GM12874 (cell line): ENCODE data around the gene NEGR1.

Experiments
- TF ChIP-seq, protein P1 (sequence below): IDR thresholded peaks from 2 replicates; pipeline ENCODE4 v1.5.1; 2011; ENCODE audit warnings: low read depth, mild to moderate bottlenecking, control low read depth, low read length, moderate library complexity; ENCODE audit not compliant: insufficient read depth

The NEGR1 gene

DNA sequence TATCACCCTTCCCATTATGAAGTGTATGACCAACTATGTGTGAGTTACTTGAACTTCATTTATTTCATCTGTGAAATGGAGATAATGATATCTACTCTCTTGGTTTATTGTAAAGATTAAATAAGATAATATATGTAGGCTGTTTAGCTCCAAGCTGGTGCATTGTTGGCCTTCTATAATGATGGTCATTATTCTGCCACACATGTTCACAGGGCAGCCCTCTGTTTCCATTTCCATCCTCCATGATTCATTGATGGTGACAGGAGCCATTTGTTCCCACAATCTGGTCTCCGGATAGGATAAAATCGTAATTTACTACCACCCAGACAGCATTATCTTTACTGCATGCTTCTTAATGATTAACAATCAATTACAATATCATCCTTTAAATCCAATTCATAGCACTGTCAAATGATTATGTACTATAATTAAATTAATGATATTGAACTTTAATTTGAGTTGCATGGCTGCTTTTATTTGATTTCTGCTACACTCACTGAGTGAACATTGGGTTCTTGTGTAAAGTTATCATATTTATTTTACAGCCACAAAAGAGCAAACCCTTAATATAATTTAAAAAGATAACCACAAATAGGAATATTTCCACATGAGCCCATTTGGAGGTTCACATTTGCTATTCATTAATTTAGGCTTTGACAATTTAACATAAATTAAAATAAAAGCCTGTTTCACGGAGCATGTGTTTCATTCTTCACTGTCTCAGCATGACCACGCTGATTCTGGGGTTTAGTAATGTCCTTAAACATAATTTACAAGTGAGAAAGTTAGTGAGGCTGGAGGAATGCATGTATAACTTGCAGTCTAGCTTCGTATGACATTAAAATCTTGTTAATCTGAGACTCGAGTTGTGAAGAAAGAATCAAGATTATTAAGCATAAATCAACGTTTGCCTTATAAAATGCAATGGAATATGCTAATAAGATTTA is 605.1 kb downstream of the NEGR1 start:
- TF ChIP-seq, protein P1, sequence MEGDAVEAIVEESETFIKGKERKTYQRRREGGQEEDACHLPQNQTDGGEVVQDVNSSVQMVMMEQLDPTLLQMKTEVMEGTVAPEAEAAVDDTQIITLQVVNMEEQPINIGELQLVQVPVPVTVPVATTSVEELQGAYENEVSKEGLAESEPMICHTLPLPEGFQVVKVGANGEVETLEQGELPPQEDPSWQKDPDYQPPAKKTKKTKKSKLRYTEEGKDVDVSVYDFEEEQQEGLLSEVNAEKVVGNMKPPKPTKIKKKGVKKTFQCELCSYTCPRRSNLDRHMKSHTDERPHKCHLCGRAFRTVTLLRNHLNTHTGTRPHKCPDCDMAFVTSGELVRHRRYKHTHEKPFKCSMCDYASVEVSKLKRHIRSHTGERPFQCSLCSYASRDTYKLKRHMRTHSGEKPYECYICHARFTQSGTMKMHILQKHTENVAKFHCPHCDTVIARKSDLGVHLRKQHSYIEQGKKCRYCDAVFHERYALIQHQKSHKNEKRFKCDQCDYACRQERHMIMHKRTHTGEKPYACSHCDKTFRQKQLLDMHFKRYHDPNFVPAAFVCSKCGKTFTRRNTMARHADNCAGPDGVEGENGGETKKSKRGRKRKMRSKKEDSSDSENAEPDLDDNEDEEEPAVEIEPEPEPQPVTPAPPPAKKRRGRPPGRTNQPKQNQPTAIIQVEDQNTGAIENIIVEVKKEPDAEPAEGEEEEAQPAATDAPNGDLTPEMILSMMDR, result no peak

DNA sequence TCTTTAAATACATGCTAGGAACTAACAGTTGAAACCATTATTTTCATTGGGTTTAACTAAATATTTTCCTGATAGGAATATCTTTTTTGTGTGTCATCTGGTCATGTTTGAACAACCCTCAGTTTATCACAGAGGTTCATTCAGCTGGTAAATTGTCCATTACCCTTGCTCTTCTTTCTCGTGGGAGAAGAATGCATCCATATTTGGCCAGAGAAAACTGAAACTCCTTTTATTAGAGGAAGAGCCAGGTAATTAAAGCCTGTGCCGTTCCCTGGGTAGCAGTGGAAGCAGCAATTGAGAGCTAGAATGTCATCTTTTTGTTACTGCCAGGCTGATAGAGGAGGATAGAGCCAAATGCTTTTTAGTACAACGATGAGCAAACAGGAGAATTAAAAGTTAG is 614.3 kb downstream of the NEGR1 start:
- TF ChIP-seq, protein P1, result no peak

DNA sequence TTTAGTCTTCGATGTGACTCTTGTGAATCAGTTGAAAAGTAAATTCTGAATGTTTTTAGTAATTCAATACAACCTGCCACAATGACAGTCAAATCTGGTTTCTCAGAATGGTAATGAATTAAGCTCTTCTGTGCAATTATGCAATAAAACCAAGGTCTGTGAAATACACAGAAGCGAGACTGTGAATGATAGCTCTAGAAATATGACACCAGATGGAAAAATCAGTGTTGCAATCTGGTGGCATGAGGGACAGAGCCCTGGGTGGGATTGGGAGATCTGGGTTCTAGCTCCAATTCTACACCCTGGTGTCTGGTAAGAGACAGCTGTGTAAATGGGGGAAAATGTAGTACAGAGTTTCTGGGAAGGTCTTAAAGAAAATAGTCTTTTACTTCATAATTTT is 615.1 kb downstream of the NEGR1 start:
- TF ChIP-seq, protein P1, result no peak

GRCh38 chr1:71666609-71667008 is 615.7 kb downstream of the NEGR1 start:
- TF ChIP-seq, protein P1, result no peak

DNA sequence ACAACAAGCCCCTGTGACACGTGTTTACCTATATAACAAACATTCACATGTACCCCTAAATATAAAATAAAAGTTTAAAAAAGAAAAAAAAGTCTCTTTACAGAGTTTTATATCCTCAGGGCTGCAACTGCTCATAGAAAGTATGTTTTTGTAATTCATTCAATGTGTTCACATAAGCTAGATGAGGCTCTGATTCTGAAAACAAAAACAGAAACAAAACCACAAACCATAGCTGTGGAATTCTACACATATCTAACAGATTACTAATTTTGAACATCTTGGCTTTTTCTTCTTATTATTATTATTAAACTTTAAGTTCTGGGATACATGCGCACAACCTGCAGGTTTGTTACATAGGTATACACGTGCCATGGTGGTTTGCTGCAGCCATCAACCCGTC is 621.9 kb downstream of the NEGR1 start:
- TF ChIP-seq, protein P1, result no peak

GRCh38 chr1:71657891-71658679 is 624.3 kb downstream of the NEGR1 start:
- TF ChIP-seq, protein P1, result no peak

DNA sequence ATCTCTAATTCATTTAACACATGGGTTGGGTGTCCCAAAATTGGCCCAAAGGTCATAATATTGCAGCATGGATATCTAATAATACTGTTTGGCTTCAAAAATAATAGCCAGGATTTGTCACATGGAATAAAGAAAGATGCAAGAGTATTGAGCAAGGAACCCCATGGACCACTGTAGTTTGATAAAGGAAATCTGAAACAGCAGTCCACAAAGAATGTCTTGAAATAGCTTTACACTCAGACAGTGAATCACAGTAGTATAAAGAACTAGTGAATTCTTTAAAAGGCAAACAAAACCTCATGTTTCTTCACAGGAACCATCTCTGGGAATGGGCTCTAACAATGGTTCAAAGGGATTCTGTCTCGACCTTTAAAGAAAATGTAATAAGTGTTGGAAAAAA is 625.4 kb downstream of the NEGR1 start:
- TF ChIP-seq, protein P1, result no peak
